ENCODE results near the gene MARCHF6.

The MARCHF6 gene

GRCh38 chr5:10393491-10393890 lies 40.0 kb downstream of the MARCHF6 start:
- no peaks in the 10 kb centered on the region for H3K4me1 Mint-ChIP-seq

GRCh38 chr5:10396552-10396951 lies 43.1 kb downstream of the MARCHF6 start:
- H3K4me3 Mint-ChIP-seq: no peak overlapping the region

More at GRCh38 chr5:10393491-10393890, 40.0 kb downstream of the MARCHF6 start:
- peaks cover 3% of the 10 kb centered on the region for H3K27me3 Mint-ChIP-seq (ENCODE audit: low read depth, poor library complexity)
- no peak overlapping the region for H3K27ac Mint-ChIP-seq
- peaks cover 87% of the 10 kb centered on the region for H3K36me3 Mint-ChIP-seq (ENCODE audit: low read depth)
- no peaks in the 10 kb centered on the region for H3K9me3 Mint-ChIP-seq
- H3K4me3 Mint-ChIP-seq: no peak overlapping the region
- no peak for DNase-seq
- no peak for TF ChIP-seq CTCF (IDR thresholded peaks at IDR 0.05)

GRCh38 chr5:10399839-10400238 lies 46.3 kb downstream of the MARCHF6 start:
- Mint-ChIP-seq H3K4me3 (no peak overlapping the region), H3K4me1 (peaks cover 11% of the 10 kb centered on the region), H3K36me3 (ENCODE audit: low read depth) (peaks cover 90% of the 10 kb centered on the region), H3K9me3 (peaks cover 3% of the 10 kb centered on the region), H3K27me3 (ENCODE audit: low read depth, poor library complexity) (peaks cover 3% of the 10 kb centered on the region), H3K27ac (no peak overlapping the region)
- no peak for TF ChIP-seq CTCF (IDR thresholded peaks at IDR 0.05)
- DNase-seq: no peak

More at GRCh38 chr5:10396552-10396951, 43.1 kb downstream of the MARCHF6 start:
- Mint-ChIP-seq H3K36me3 (ENCODE audit: low read depth) (peaks cover 86% of the 10 kb centered on the region), H3K27me3 (ENCODE audit: low read depth, poor library complexity) (peaks cover under 1% of the 10 kb centered on the region), H3K4me1 (peaks cover 11% of the 10 kb centered on the region), H3K27ac (no peak overlapping the region), H3K9me3 (no peaks in the 10 kb centered on the region)
- DNase-seq: no peak
- no peak for TF ChIP-seq CTCF (IDR thresholded peaks at IDR 0.05)

DNA sequence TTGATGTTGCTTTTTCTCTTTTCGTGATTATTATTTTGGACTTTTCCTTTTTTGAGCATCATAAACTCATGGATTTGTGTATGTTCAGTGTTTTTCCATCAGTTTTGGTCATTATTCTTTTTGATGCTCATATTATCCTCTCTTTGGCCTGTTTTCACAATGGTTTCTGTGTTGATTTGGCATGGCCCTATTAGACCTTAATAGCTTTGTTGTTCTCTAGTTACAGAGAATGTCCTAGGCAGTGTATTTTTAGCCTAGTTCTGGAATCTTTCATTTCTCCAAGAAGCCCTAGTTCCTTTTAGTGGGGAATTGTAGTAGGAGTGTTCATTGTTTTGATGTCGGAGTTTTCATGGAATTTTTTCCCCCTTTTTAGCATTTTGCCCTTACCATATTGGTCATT lies 46.9 kb downstream of the MARCHF6 start:
- Mint-ChIP-seq H3K27me3 (ENCODE audit: low read depth, poor library complexity) (peaks cover 3% of the 10 kb centered on the region), H3K36me3 (ENCODE audit: low read depth) (peaks cover 90% of the 10 kb centered on the region), H3K4me3 (no peak overlapping the region), H3K4me1 (peaks cover 11% of the 10 kb centered on the region), H3K9me3 (peaks cover 3% of the 10 kb centered on the region), H3K27ac (no peak overlapping the region)
- no peak for TF ChIP-seq CTCF (IDR thresholded peaks at IDR 0.05)
- no peak for DNase-seq

- Mint-ChIP-seq H3K9me3 (peaks cover 3% of the 10 kb centered on the region), H3K36me3 (ENCODE audit: low read depth) (peaks cover 91% of the 10 kb centered on the region), H3K4me3 (no peak overlapping the region), H3K27ac (no peak overlapping the region), H3K27me3 (ENCODE audit: low read depth, poor library complexity) (peaks cover 3% of the 10 kb centered on the region), H3K4me1 (peaks cover 11% of the 10 kb centered on the region)
- no peak for TF ChIP-seq CTCF (IDR thresholded peaks at IDR 0.05)
- DNase-seq: no peak
These were observed 47.3 kb downstream of the MARCHF6 start for GRCh38 chr5:10400831-10401230.

GRCh38 chr5:10401498-10401897 lies 48.0 kb downstream of the MARCHF6 start:
- Mint-ChIP-seq H3K4me3 (no peak overlapping the region), H3K4me1 (peaks cover 11% of the 10 kb centered on the region), H3K27me3 (ENCODE audit: low read depth, poor library complexity) (peaks cover 3% of the 10 kb centered on the region), H3K27ac (no peak overlapping the region), H3K9me3 (peaks cover 3% of the 10 kb centered on the region), H3K36me3 (ENCODE audit: low read depth) (peaks cover 92% of the 10 kb centered on the region)
- TF ChIP-seq CTCF (IDR thresholded peaks at IDR 0.05): no peak
- no peak for DNase-seq

Measured in nephron progenitor cell (in vitro differentiated cells).